Anterior cingulate cortex (tissue), 58 donors: ENCODE data around the gene IFI27.
"Not testable (repeated sequence)": the region's sequence is repeated elsewhere in the genome, so short reads cannot be mapped to it uniquely, and the experiment has no call there.

Experiments
- DNase-seq, 58 donors: peaks; one replicate each; lab custom pipeline; 2025; lab: John Stamatoyannopoulos, UW

The IFI27 gene

DNA sequence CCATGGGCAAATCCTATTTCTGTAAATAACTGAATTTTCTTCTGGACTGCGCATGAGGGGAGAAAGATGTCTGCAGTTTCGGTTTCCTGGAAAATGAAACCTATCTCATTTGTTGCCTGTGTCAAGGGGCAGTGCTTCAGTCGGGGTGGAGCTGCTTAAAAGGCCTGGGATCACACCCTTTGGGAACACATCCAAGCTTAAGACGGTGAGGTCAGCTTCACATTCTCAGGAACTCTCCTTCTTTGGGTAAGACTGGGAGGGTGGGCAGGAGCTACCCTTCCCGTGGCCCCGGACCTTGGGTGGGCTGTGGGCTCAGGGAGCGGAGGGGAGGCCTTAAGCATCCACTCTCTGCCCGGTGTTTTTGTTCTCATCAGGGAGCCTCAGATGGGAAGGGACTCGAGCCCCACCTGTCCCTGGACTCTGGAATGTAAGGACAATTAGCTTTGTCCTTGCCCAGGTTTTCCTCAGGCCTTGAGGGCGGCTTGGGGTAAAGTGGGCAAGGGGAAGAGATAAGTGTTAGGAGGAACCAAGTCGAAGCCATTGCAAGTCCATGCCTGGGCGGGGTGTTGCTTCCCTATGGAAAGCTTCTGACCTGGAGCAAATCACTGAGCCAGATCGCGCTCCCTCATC, at the start of gene IFI27:
Gene IFI27, plus strand, starts transcription at position 185 of the 630 bp plus-strand sequence.
- no peak for DNase-seq

DNA sequence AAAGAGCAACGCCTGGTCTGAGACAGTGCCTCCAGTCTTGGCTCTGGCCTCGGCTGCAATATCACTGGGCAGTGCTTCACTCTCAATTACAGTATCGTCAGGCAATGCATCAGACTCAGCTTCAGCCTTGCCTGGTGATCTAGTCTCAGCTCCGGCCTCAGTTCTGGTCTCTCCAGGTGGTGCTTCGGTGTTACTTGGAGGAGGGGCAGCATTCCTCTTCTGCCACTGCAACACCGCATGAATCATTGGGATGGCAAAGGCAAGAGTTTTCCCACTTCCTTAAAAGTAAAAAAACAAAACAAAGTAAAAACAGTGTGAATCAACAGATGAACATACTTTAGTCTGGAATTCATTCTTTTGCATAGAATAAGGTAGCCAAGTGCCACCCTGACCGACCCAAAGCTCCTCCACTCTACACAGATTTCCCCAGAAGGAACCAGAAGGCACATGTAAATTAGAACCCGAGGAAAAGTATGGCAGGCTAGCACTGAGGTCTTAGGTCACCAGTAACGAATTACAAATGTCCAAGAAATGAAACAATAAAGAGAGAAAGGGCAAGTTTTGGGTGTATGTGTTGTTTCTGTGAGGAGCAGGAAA, 48.1 kb upstream of the IFI27 start:
- no peak for DNase-seq

GRCh38 chr14:94066089-94066676, 44.4 kb upstream of the IFI27 start:
- peak in 1 of 58 donors; percentile 32 for DNase-seq

DNA sequence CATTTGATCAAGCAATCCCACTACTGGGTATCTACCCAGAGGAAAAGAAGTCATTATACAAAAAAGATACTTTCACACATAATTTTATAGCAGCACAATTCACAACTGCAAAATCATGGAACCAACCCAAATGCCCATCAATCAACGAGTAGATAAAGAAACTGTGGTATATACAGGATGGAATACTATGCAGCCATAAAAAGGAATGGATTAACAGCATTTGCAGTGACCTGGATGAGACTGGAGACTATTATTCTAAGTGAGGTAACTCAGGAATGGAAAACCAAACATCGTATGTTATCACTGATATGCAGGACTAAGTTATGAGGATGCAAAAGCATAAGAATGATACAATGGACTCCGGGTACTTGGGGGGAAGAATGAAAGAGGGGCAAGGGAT, 38.5 kb upstream of the IFI27 start:
- DNase-seq: not testable (repeated sequence)

- DNase-seq: no peak
These were observed 36.0 kb upstream of the IFI27 start for GRCh38 chr14:94074534-94074933.

DNA sequence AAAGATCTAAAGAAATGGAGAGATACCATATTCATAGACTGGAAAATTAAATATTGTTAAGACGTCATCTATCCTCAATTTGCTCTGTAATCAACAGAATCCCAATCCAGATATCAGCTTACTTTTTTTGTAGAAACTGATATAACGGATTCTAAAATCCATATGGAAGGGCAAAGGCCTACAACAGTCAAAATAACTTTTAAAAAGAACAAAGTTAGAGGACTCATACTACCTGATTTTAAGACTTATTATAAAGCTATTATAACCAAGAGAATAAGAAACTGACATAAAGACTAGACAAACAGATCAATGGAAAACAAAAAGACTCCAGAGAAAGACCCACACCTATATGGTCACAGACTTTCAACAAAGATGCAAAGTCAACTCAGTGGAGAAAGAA, 35.5 kb upstream of the IFI27 start:
- DNase-seq: no peak

GRCh38 chr14:94077111-94077821, 33.3 kb upstream of the IFI27 start:
- no peak for DNase-seq

- no peak for DNase-seq
These were observed 32.7 kb upstream of the IFI27 start for GRCh38 chr14:94077823-94078222.

DNA sequence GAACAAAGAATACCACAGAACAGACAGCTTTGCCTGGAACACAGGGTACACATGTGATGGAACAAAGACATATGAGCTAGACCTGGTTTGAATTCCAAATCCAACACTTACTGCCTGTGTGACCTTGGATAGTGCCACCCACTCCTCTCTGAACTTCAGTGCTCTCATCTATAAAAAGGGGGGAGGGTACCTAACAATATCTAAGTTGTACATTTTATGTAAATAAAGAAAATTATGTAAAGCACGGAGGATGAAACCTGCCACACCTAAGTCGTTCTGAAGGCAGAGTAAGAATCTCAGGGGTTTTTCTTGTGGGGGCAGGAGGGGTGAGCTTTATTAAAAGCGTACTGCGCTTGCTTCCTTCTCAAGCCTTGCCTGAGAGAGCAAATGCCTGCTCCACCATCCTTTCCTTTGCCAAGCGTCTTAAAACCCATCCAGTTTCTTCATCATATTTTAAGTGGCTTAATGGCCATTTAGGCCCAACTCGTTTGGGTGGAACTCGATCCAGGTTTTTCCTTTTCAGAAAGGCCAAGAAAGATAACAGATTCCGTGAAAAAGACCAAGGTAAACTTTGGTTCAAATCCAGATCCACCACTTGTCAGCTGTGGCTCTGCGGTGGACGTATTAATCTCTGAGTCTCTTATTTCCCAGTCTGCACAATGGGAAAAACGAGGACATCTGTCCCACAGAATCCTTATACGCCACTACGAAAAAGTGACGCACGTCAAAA, 30.5 kb upstream of the IFI27 start:
- DNase-seq: no peak

GRCh38 chr14:94080621-94081385, 29.7 kb upstream of the IFI27 start, which contains the start of the genes DDX24 and IFI27L1:
TSS of gene DDX24 (minus strand) at chr14:94081202. CDS start at chr14:94079742, 1,460 bp downstream.
TSS of gene IFI27L1 (plus strand) at chr14:94081310. CDS start at chr14:94096938, 15,628 bp downstream.
- peak; percentile 38 to 97 (median 90) for DNase-seq

DNA sequence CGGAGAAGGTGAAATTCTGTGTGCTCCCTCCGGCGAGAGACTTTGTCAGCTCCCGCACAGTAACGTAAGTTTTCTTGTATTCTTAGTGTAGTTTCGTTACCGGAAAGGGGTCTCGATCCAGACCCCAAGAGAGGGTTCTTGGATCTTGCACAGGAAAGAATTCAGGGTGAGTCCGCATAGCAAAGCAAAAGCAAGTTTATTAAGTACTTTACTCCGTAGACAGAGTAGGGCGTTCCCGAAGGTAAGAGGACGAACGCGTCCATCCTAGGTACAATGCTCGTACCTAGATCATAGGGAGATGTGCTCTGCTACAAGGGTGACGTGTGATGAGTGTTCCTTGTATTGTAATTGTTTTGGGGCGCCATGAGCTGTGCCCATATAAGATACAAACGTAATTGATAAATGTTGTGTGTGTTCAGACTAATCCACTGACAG, 29.1 kb upstream of the IFI27 start:
- DNase-seq: no peak

DNA sequence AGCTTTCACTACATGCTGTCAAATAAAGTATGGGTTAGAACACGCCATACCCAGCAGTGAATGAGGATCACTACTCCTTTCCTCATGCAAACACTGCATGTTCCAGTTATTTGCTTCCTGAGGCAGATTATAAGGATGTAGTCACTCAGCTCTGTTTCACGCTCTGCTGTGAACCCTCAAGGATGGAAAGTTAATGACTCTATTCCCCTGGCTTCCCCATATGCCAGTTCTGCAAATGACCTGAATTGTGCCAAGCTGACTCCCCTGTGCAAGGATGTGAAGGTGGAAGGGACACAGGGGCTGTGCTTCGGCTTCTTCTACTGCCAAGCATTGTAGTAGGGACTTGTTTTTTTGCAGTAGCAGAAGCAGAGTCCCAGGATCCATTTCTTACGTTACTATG, 22.6 kb upstream of the IFI27 start:
- DNase-seq: no peak

- no peak for DNase-seq
These were observed 22.0 kb upstream of the IFI27 start for GRCh38 chr14:94088516-94088915.

DNA sequence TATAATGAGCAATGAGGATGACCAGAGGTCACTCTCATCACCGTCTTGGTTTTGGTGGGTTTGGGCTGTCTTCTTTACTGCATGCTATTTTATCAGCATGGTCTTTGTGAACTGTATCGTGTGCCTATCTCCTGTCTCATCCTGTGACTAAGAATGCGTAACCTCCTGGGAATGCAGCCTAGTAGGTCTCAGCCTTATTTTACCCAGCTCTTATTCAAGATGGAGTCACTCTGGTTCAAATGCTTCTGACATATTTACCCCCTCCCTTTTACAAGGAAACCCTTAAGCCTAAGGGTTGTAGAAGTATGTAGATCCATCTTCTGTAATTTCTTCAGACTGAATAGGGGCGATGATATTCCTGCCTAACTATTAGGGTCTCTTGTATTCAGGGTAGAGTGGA, 21.1 kb upstream of the IFI27 start:
- no peak for DNase-seq

DNA sequence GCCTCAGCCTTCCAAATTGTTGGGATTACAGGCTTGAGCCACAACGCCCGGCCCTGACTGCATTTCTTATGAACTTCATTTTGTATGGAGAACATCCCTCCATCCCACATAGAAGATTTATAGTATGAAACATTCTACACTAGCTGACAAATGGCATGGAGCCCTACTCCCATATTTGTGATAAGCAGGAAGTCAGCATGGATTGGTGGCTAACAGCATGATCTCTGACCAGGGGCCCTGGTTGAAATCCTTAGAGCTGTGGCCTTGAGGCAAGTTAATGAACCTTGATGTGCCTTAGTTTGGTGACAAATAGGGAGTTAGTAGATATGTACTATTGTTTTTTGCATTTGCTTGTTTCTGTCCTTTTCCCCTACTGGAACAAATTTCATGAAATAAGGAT, 17.1 kb upstream of the IFI27 start:
- no peak for DNase-seq

DNA sequence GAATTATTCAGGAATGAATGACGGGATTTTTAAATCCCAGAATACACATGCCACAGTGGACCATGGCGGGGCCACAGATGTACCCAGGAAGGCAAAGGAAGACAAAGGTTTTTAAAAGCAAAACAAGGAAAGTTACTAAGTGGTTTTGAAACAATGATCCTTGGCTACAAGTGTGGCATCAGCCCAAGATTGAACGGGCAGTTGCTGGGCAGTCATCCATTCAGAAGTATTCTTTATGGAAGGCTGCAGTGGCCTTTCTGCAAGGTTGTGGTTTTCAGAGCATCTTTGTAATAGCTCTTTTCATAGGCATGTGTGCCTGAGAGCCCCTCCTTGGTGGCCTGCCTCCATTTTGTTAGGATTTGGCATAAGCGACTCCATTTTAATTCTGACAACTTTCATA, 13.4 kb upstream of the IFI27 start:
- DNase-seq: no peak

DNA sequence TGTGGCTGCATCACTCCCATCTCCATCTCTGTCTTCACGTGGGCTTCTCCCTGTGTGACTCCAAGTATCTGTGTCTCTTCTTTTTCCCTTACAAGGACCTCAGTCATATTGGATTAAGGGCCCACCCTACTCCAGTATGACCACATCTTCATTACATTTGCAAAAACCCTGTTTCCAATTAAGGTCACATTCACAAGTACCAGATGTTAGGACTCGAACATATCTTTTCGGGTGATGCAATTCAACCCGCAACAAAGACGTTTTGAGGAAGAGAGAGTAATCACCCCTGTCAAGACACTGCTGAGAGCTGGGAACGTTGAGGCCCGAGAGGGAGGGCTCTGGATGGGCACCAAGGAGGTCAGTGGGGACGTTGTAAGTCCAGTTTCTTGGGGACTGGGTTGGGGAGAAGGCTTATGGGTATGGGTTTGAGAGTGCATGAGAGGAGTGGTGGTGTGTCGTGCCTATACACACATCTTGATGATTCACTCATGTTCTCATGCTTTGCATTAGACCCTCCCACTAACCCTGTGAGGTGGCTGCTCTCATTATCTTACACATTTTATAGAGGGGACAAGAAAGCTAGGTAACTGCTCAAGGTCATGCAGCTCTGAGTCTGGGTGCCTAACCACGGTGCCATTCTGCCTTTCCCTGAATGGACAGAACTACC, 12.1 kb upstream of the IFI27 start:
- no peak for DNase-seq

DNA sequence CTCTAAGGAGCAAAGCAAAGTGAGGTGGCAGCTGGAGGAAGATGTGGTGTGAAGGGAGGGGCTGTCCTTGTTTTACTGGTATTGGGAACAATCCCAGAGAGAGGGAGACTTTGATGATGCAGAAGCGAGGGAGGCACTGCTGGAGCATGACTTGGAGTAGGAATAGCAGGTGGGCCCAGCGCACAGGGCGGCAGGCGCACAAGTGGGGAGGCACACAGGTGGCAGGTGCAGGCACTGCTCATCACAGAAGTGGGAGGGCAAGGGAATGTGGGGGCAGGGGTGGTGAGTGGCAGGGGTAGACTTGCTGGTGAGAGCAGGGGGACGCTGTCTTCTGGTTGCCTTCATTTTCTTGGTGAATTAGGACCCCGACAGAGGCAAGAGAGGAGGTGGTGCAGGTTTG, 11.5 kb upstream of the IFI27 start:
- DNase-seq: no peak

DNA sequence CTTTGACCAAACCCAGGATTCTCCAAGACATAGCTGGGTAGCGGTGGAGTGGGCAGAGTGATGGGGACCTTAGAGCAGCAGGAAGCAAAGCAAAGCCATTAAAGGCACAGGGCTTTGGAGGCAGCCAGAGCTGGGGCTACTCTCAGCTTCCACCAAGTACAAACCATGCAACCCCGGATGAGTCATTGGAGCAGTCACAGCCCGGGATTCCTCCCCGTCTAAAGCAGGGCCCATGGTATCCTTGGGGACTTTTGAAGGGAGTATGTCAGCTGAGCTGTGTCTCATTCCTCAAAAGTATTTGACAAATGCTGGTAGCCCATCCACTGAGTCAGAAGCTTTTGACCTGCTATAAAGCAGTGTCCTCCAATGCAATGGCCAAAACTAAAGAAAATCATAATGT, 9.7 kb upstream of the IFI27 start:
- DNase-seq: peak in 2 of 58 donors; percentile 18 to 23
